Anterior cingulate cortex (tissue), 58 donors: ENCODE measurements around the gene NEURL2.
"Not testable (repeated sequence)": the region's sequence is repeated elsewhere in the genome, so short reads cannot be mapped to it uniquely, and the experiment has no call there.

Source experiments
- DNase-seq, 58 donors: peaks; one replicate each; lab custom pipeline; 2025; lab: John Stamatoyannopoulos, UW

The NEURL2 gene

GRCh38 chr20:45882469-45883099 is 8.4 kb downstream of the NEURL2 start:
- DNase-seq: no peak

- peak; percentile 82 to 99 (median 98) for DNase-seq
Observed at GRCh38 chr20:45880988-45881788, 9.8 kb downstream of the NEURL2 start, which contains the start of gene ZSWIM1. TSS of gene ZSWIM1 (plus strand) at chr20:45881227. CDS start at chr20:45882593, 1,366 bp downstream.

GRCh38 chr20:45878076-45878761 is 12.8 kb downstream of the NEURL2 start:
- peak in 4 of 58 donors; percentile 3 to 21 (median 20) for DNase-seq

GRCh38 chr20:45874576-45874975 is 16.4 kb downstream of the NEURL2 start:
- no peak for DNase-seq

- not testable (repeated sequence) for DNase-seq
Observed at GRCh38 chr20:45874104-45874481, 16.9 kb downstream of the NEURL2 start.

- no peak for DNase-seq
Observed at GRCh38 chr20:45873409-45874103, 17.5 kb downstream of the NEURL2 start.

GRCh38 chr20:45872626-45873025 is 18.4 kb downstream of the NEURL2 start:
- no peak for DNase-seq

GRCh38 chr20:45867819-45868176 is 23.2 kb downstream of the NEURL2 start:
- DNase-seq: no peak

GRCh38 chr20:45867136-45867818 is 23.7 kb downstream of the NEURL2 start:
- no peak for DNase-seq

GRCh38 chr20:45866454-45866853 is 24.6 kb downstream of the NEURL2 start:
- DNase-seq: no peak

GRCh38 chr20:45863543-45864470 is 27.2 kb downstream of the NEURL2 start:
- DNase-seq: no peak

- DNase-seq: peak in 1 of 58 donors; percentile 18
Observed at GRCh38 chr20:45861221-45862075, 29.6 kb downstream of the NEURL2 start.

- no peak for DNase-seq
Observed at GRCh38 chr20:45860560-45861220, 30.3 kb downstream of the NEURL2 start.

GRCh38 chr20:45859916-45860315 is 31.1 kb downstream of the NEURL2 start:
- no peak for DNase-seq

GRCh38 chr20:45857882-45858216 is 33.2 kb downstream of the NEURL2 start:
- DNase-seq: peak in 2 of 58 donors; percentile 47 to 61

- peak; percentile 45 to 99 (median 92) for DNase-seq
Observed at GRCh38 chr20:45857114-45857881, 33.7 kb downstream of the NEURL2 start, which contains the start of the genes ACOT8 and ZSWIM3. TSS of gene ACOT8 (minus strand) at chr20:45857392. CDS start at chr20:45857315, 77 bp downstream. TSS of gene ZSWIM3 (plus strand) at chr20:45857614. CDS start at chr20:45857826, 212 bp downstream.

GRCh38 chr20:45853484-45853883 is 37.5 kb downstream of the NEURL2 start:
- DNase-seq: no peak
